Neural progenitor cell (in vitro differentiated cells): ENCODE results near the gene HLA-DQB1.

Experiments used
- CTCF ChIP-seq: fragments of 200-600 bp; sonication (generic); IDR thresholded peaks from 2 replicates; pipeline ENCODE4 v1.5.1; 2017; ENCODE audit warnings: antibody characterized with exemption, mild to moderate bottlenecking
- EZH2 ChIP-seq: fragments of 200-600 bp; sonication (generic); IDR thresholded peaks from 2 replicates; pipeline ENCODE4 v1.6.1; 2017; ENCODE audit warnings: antibody characterized with exemption, mild to moderate bottlenecking, moderate library complexity
- EZH2phosphoT487 ChIP-seq: fragments of 200-600 bp; sonication (generic); IDR thresholded peaks from 2 replicates; pipeline ENCODE4 v1.6.1; 2017; ENCODE audit warnings: antibody characterized with exemption

GRCh38 chr6:32684246-32684645 is 17.8 kb upstream of the HLA-DQB1 start:
- TF ChIP-seq CTCF (no peak), EZH2 (no peak), EZH2phosphoT487 (no peak)
